Neural progenitor cell (in vitro differentiated cells): ENCODE results near the gene POC1A. TPM values are rescaled to one million over a fixed set of nuclear protein-coding genes. Genes with fewer than 3 reads are reported as not detected.

Experiments
- DNase-seq: peaks from one replicate; pipeline ENCODE4 v3.0.0-alpha.2; 2016; ENCODE audit warnings: low spot score
- H2AFZ ChIP-seq: fragments of 200-600 bp; sonication (generic); replicated peaks from 2 replicates; pipeline ENCODE4 v1.6.1; 2016; ENCODE audit warnings: antibody characterized with exemption
- H3F3A ChIP-seq: fragments of 200-600 bp; sonication (generic); 2 replicates; pipeline ENCODE4 v1.6.1; 2016; ENCODE audit warnings: antibody characterized with exemption, low read depth
- H3K27ac ChIP-seq: fragments of 200-600 bp; sonication (generic); 2 replicates; pipeline ENCODE4 v1.5.1; 2016; ENCODE audit warnings: mild to moderate bottlenecking
- H3K27me3 ChIP-seq: fragments of 200-600 bp; sonication (generic); 2 replicates; pipeline ENCODE4 v1.6.1; 2016; ENCODE audit warnings: mild to moderate bottlenecking, moderate library complexity
- H3K36me3 ChIP-seq: fragments of 200-600 bp; sonication (generic); 2 replicates; pipeline ENCODE4 v1.5.1; 2016
- H3K4me1 ChIP-seq: fragments of 200-600 bp; sonication (generic); 2 replicates; pipeline ENCODE4 v1.6.1; 2016; ENCODE audit warnings: mixed run types
- H3K4me2 ChIP-seq: fragments of 200-600 bp; sonication (generic); 2 replicates; pipeline ENCODE4 v1.6.1; 2016
- H3K4me3 ChIP-seq: fragments of 200-600 bp; sonication (generic); 2 replicates; pipeline ENCODE4 v1.5.1; 2016
- H3K79me2 ChIP-seq: fragments of 200-600 bp; sonication (generic); 2 replicates; pipeline ENCODE4 v1.6.1; 2016; ENCODE audit warnings: low read depth
- H3K9ac ChIP-seq: fragments of 200-600 bp; sonication (generic); 2 replicates; pipeline ENCODE4 v1.6.1; 2016
- H3K9me3 ChIP-seq: fragments of 200-600 bp; sonication (generic); 2 replicates; pipeline ENCODE4 v1.5.1; 2016; ENCODE audit warnings: low read depth
- H4K20me1 ChIP-seq: fragments of 200-600 bp; sonication (generic); 2 replicates; pipeline ENCODE4 v1.6.1; 2016; ENCODE audit warnings: low read depth
- H3K27ac Mint-ChIP-seq: 3 replicates; pipeline ENCODE4 v1.8.0; 2021; ENCODE audit warnings: mixed read lengths
- H3K27me3 Mint-ChIP-seq: 2 replicates; pipeline ENCODE4 v1.8.0; 2022; ENCODE audit warnings: low read depth, mild to moderate bottlenecking, inconsistent platforms, moderate library complexity, mixed read lengths; ENCODE audit not compliant: insufficient read depth
- H3K36me3 Mint-ChIP-seq: 3 replicates; pipeline ENCODE4 v1.8.0; 2021; ENCODE audit warnings: mixed read lengths
- H3K4me1 Mint-ChIP-seq: 3 replicates; pipeline ENCODE4 v1.8.0; 2021; ENCODE audit warnings: mixed read lengths
- H3K4me3 Mint-ChIP-seq: 3 replicates; pipeline ENCODE4 v1.8.0; 2021; ENCODE audit warnings: mild to moderate bottlenecking, moderate library complexity, mixed read lengths
- H3K9me3 Mint-ChIP-seq: 3 replicates; pipeline ENCODE4 v1.8.0; 2020; ENCODE audit warnings: mixed read lengths
- CTCF ChIP-seq: fragments of 200-600 bp; sonication (generic); IDR thresholded peaks from 2 replicates; pipeline ENCODE4 v1.5.1; 2017; ENCODE audit warnings: antibody characterized with exemption, mild to moderate bottlenecking
- EZH2 ChIP-seq: fragments of 200-600 bp; sonication (generic); IDR thresholded peaks from 2 replicates; pipeline ENCODE4 v1.6.1; 2017; ENCODE audit warnings: antibody characterized with exemption, mild to moderate bottlenecking, moderate library complexity
- EZH2phosphoT487 ChIP-seq: fragments of 200-600 bp; sonication (generic); IDR thresholded peaks from 2 replicates; pipeline ENCODE4 v1.6.1; 2017; ENCODE audit warnings: antibody characterized with exemption
- total RNA-seq: library from RNA; depleted of rRNA; stranded (reverse); fragments of >200 nt; gene quantifications from 2 replicates; pipeline ENCODE4 v1.2.3, GENCODE V29; 2015; ENCODE audit warnings: low replicate concordance

Gene POC1A
- total RNA-seq, 1 donor from 2014 or later: 10.3 TPM

- H3K36me3 Mint-ChIP-seq: no peaks in the 10 kb centered on the region
- no peaks in the 10 kb centered on the region for H3F3A ChIP-seq
- no peaks in the 10 kb centered on the region for H3K9me3 Mint-ChIP-seq
- no peak overlapping the region for H3K4me2 ChIP-seq
- peaks cover 3% of the 10 kb centered on the region for H3K4me1 Mint-ChIP-seq
- no peak overlapping the region for H3K9ac ChIP-seq
- no peaks in the 10 kb centered on the region for H3K9me3 ChIP-seq
- no peaks in the 10 kb centered on the region for H3K79me2 ChIP-seq
- no peak overlapping the region for H3K27ac Mint-ChIP-seq
- H2AFZ ChIP-seq: no peak overlapping the region
- H3K36me3 ChIP-seq: no peaks in the 10 kb centered on the region
- H3K4me3 ChIP-seq: no peak overlapping the region
- H3K27me3 ChIP-seq: no peaks in the 10 kb centered on the region
- no peak overlapping the region for H3K27ac ChIP-seq
- peaks cover 10% of the 10 kb centered on the region for H3K27me3 Mint-ChIP-seq
- peaks cover 12% of the 10 kb centered on the region for H3K4me1 ChIP-seq
- no peak for DNase-seq
- no peak overlapping the region for H3K4me3 Mint-ChIP-seq
- no peaks in the 10 kb centered on the region for H4K20me1 ChIP-seq
- no peak for TF ChIP-seq EZH2
- TF ChIP-seq EZH2phosphoT487: no peak
- no peak for TF ChIP-seq CTCF
Measured at GRCh38 chr3:52068730-52069129, 85.5 kb downstream of the POC1A start.

- no peaks in the 10 kb centered on the region for H3K36me3 ChIP-seq
- no peak overlapping the region for H3K4me2 ChIP-seq
- no peak overlapping the region for H3K4me3 ChIP-seq
- Mint-ChIP-seq H3K4me3 (no peak overlapping the region), H3K27me3 (peaks cover 10% of the 10 kb centered on the region), H3K4me1 (peaks cover 3% of the 10 kb centered on the region), H3K9me3 (no peaks in the 10 kb centered on the region), H3K36me3 (no peaks in the 10 kb centered on the region), H3K27ac (no peak overlapping the region)
- H3K27me3 ChIP-seq: no peaks in the 10 kb centered on the region
- no peak overlapping the region for H3K9ac ChIP-seq
- no peak overlapping the region for H3K27ac ChIP-seq
- H4K20me1 ChIP-seq: no peaks in the 10 kb centered on the region
- H3K79me2 ChIP-seq: no peaks in the 10 kb centered on the region
- no peaks in the 10 kb centered on the region for H3K9me3 ChIP-seq
- no peak for DNase-seq
- TF ChIP-seq EZH2 (no peak), CTCF (no peak), EZH2phosphoT487 (no peak)
- H2AFZ ChIP-seq: no peak overlapping the region
- peaks cover 12% of the 10 kb centered on the region for H3K4me1 ChIP-seq
- no peaks in the 10 kb centered on the region for H3F3A ChIP-seq
Measured at GRCh38 chr3:52068055-52068571, 86.1 kb downstream of the POC1A start.

GRCh38 chr3:52067526-52067925 lies 86.7 kb downstream of the POC1A start:
- TF ChIP-seq EZH2phosphoT487: no peak
- TF ChIP-seq CTCF: no peak
- no peak for TF ChIP-seq EZH2
- no peak overlapping the region for H3K4me3 Mint-ChIP-seq
- no peak overlapping the region for H3K4me2 ChIP-seq
- no peaks in the 10 kb centered on the region for H3K27me3 ChIP-seq
- H3K9me3 ChIP-seq: no peaks in the 10 kb centered on the region
- H3K36me3 ChIP-seq: no peaks in the 10 kb centered on the region
- H3K4me3 ChIP-seq: no peak overlapping the region
- DNase-seq: no peak
- no peak overlapping the region for H2AFZ ChIP-seq
- H3K36me3 Mint-ChIP-seq: no peaks in the 10 kb centered on the region
- no peaks in the 10 kb centered on the region for H4K20me1 ChIP-seq
- H3K27ac Mint-ChIP-seq: no peak overlapping the region
- no peaks in the 10 kb centered on the region for H3K79me2 ChIP-seq
- peaks cover 12% of the 10 kb centered on the region for H3K4me1 ChIP-seq
- H3K9me3 Mint-ChIP-seq: no peaks in the 10 kb centered on the region
- no peaks in the 10 kb centered on the region for H3F3A ChIP-seq
- H3K4me1 Mint-ChIP-seq: peaks cover 3% of the 10 kb centered on the region
- no peak overlapping the region for H3K9ac ChIP-seq
- no peak overlapping the region for H3K27ac ChIP-seq
- H3K27me3 Mint-ChIP-seq: peaks cover 10% of the 10 kb centered on the region
